H9 (cell line): ENCODE measurements around the gene NHLH1. TPM values are rescaled to one million over a fixed set of nuclear protein-coding genes. Genes with fewer than 3 reads are reported as not detected.
A peak's percentile ranks its signal among the peaks of the same experiment; 100 is the strongest.

ENCODE experiments used
- DNase-seq: peaks from one replicate; pipeline ENCODE4 v3.0.0-alpha.2; 2017
- H2AFZ ChIP-seq: one replicate; pipeline ENCODE4 v1.6.1; 2013; ENCODE audit warnings: mild to moderate bottlenecking, low read length, control low read depth, moderate library complexity
- H2AK5ac ChIP-seq: 2 replicates; pipeline ENCODE4 v1.6.1; 2013; ENCODE audit warnings: low read length, control low read depth, mixed read lengths; ENCODE audit not compliant: insufficient read length
- H2BK120ac ChIP-seq: one replicate; pipeline ENCODE4 v1.6.1; 2013; ENCODE audit warnings: low read depth, mild to moderate bottlenecking, low read length, control low read depth, inconsistent platforms; ENCODE audit not compliant: poor library complexity, severe bottlenecking
- H2BK12ac ChIP-seq: 2 replicates; pipeline ENCODE4 v1.6.1; 2013; ENCODE audit warnings: low read length, control low read depth, mixed read lengths, low read depth; ENCODE audit not compliant: insufficient read length
- H2BK15ac ChIP-seq: 2 replicates; pipeline ENCODE4 v1.6.1; 2013; ENCODE audit warnings: low read depth, low read length, control low read depth
- H2BK20ac ChIP-seq: one replicate; pipeline ENCODE4 v1.6.1; 2013; ENCODE audit warnings: low read depth, mild to moderate bottlenecking, low read length, control low read depth, inconsistent platforms; ENCODE audit not compliant: poor library complexity, severe bottlenecking
- H2BK5ac ChIP-seq: 2 replicates; pipeline ENCODE4 v1.6.1; 2013; ENCODE audit warnings: low read length, control low read depth, mixed read lengths; ENCODE audit not compliant: insufficient read length
- H3K14ac ChIP-seq: 2 replicates; pipeline ENCODE4 v1.6.1; 2013; ENCODE audit warnings: low read length, control low read depth; ENCODE audit not compliant: insufficient read depth
- H3K18ac ChIP-seq: 2 replicates; pipeline ENCODE4 v1.6.1; 2013; ENCODE audit warnings: low read depth, mild to moderate bottlenecking, mixed read lengths, low read length, control low read depth; ENCODE audit not compliant: insufficient read length
- H3K23ac ChIP-seq: 2 replicates; pipeline ENCODE4 v1.6.1; 2013; ENCODE audit warnings: low read length, control low read depth, mixed read lengths, low read depth; ENCODE audit not compliant: insufficient read length
- H3K23me2 ChIP-seq: 2 replicates; pipeline ENCODE4 v1.6.1; 2013; ENCODE audit warnings: low read depth, mild to moderate bottlenecking, mixed read lengths, low read length, control low read depth; ENCODE audit not compliant: insufficient read length, poor library complexity, severe bottlenecking
- H3K27ac ChIP-seq: 2 replicates; pipeline ENCODE4 v1.5.1; 2013; ENCODE audit warnings: low read length, control low read depth, mixed read lengths, low read depth; ENCODE audit not compliant: insufficient read length
- H3K27me3 ChIP-seq: 2 replicates; pipeline ENCODE4 v1.6.1; 2013; ENCODE audit warnings: low read length, control low read depth, inconsistent platforms; ENCODE audit not compliant: insufficient read depth
- H3K4ac ChIP-seq: 2 replicates; pipeline ENCODE4 v1.6.1; 2013; ENCODE audit warnings: low read depth, mild to moderate bottlenecking, control low read depth, inconsistent platforms, low read length, moderate library complexity
- H3K4me1 ChIP-seq: 2 replicates; pipeline ENCODE4 v1.6.1; 2013; ENCODE audit warnings: low read length, control low read depth, inconsistent platforms; ENCODE audit not compliant: insufficient read depth
- H3K4me2 ChIP-seq: 2 replicates; pipeline ENCODE4 v1.6.1; 2013; ENCODE audit warnings: low read length, control low read depth, mixed read lengths; ENCODE audit not compliant: insufficient read length, insufficient read depth
- H3K56ac ChIP-seq: 2 replicates; pipeline ENCODE4 v1.6.1; 2013; ENCODE audit warnings: low read depth, mild to moderate bottlenecking, mixed read lengths, low read length, control low read depth; ENCODE audit not compliant: insufficient read length
- H3K79me1 ChIP-seq: 2 replicates; pipeline ENCODE4 v1.6.1; 2013; ENCODE audit warnings: low read depth, mild to moderate bottlenecking, moderate library complexity, low read length, control low read depth, inconsistent platforms; ENCODE audit not compliant: insufficient read depth, poor library complexity, severe bottlenecking
- H3K79me2 ChIP-seq: 2 replicates; pipeline ENCODE4 v1.6.1; 2013; ENCODE audit warnings: low read length, control low read depth, inconsistent platforms; ENCODE audit not compliant: insufficient read depth
- H3K9ac ChIP-seq: 2 replicates; pipeline ENCODE4 v1.6.1; 2013; ENCODE audit warnings: low read length, control low read depth, mixed read lengths; ENCODE audit not compliant: insufficient read length; ENCODE audit errors: extremely low read depth
- H3K9me3 ChIP-seq: one replicate; pipeline ENCODE4 v1.6.1; 2013; ENCODE audit warnings: low read depth, low read length, inconsistent platforms; ENCODE audit not compliant: control insufficient read depth
- H3T11ph ChIP-seq: one replicate; pipeline ENCODE4 v1.6.1; 2013; ENCODE audit warnings: mild to moderate bottlenecking, low read length, control low read depth, inconsistent platforms
- H4K20me1 ChIP-seq: one replicate; pipeline ENCODE4 v1.6.1; 2013; ENCODE audit not compliant: control insufficient read depth, insufficient read length, insufficient read depth
- H4K5ac ChIP-seq: 2 replicates; pipeline ENCODE4 v1.6.1; 2013; ENCODE audit warnings: low read depth, mild to moderate bottlenecking, mixed read lengths, low read length, control low read depth; ENCODE audit not compliant: insufficient read length
- H4K8ac ChIP-seq: replicated peaks from 2 replicates; pipeline ENCODE4 v1.6.1; 2013; ENCODE audit warnings: low read length, control low read depth, mixed read lengths, low read depth; ENCODE audit not compliant: insufficient read length
- H4K91ac ChIP-seq: 2 replicates; pipeline ENCODE4 v1.6.1; 2013; ENCODE audit warnings: low read depth, mild to moderate bottlenecking, moderate library complexity, mixed read lengths, low read length, control low read depth; ENCODE audit not compliant: insufficient read length
- H3K27ac Mint-ChIP-seq, 3 experiments: 2 replicates in 2 of 3; 3 replicates in 1 of 3; pipeline ENCODE4 v1.8.0; 2020 to 2021; ENCODE audit warnings: mixed read lengths in 3 of 3, mild to moderate bottlenecking in 1 of 3, moderate library complexity in 1 of 3
- H3K27me3 Mint-ChIP-seq: 2 replicates; pipeline ENCODE4 v1.8.0; 2021; ENCODE audit warnings: low read depth, mild to moderate bottlenecking, moderate library complexity, mixed read lengths
- H3K36me3 Mint-ChIP-seq, 3 experiments: 2 replicates in 2 of 3; 3 replicates in 1 of 3; pipeline ENCODE4 v1.8.0; 2020 to 2021; ENCODE audit warnings: low read depth in 3 of 3, mixed read lengths in 3 of 3; ENCODE audit not compliant: insufficient read depth in 1 of 3
- H3K4me1 Mint-ChIP-seq, 2 experiments: 2 replicates each; pipeline ENCODE4 v1.8.0; 2020; ENCODE audit warnings: mixed read lengths in 2 of 2
- H3K4me3 Mint-ChIP-seq, 2 experiments: 2 replicates in 1 of 2; 3 replicates in 1 of 2; pipeline ENCODE4 v1.8.0; 2020 to 2021; ENCODE audit warnings: mild to moderate bottlenecking in 2 of 2, mixed read lengths in 2 of 2, moderate library complexity in 1 of 2
- H3K9me3 Mint-ChIP-seq, 2 experiments: 2 replicates in 1 of 2; 3 replicates in 1 of 2; pipeline ENCODE4 v1.8.0; 2020; ENCODE audit warnings: mild to moderate bottlenecking in 2 of 2, mixed read lengths in 2 of 2, moderate library complexity in 1 of 2
- WGBS: extraction: QIAGEN DNeasy Blood & Tissue Kit; methylation state at CpG from one replicate; pipeline ENCODE4 v1.1.7; 2013; ENCODE audit warnings: missing lambda C conversion rate, low lambda C conversion rate, mixed read lengths; ENCODE audit not compliant: insufficient read length; ENCODE audit errors: extremely low coverage; 5-methylcytosine and 5-hydroxymethylcytosine counted together
- total RNA-seq: library from RNA; stranded (reverse); gene quantifications from 2 replicates; pipeline ENCODE4 v1.2.1, GENCODE V29; 2021
- TF ChIP-seq, protein P1 (sequence below): fragments of 200-600 bp; sonication (generic); conservative IDR thresholded peaks from 3 replicates; pipeline ENCODE4 v1.8.0; 2021; ENCODE audit warnings: antibody characterized with exemption, mild to moderate bottlenecking

NHLH1 gene
- total RNA-seq, 1 experiment from 2014 or later: 1.5 TPM

GRCh38 chr1:160376525-160377131 lies 9.8 kb downstream of the NHLH1 start:
- H2BK120ac ChIP-seq: no peak overlapping the region
- H3K4ac ChIP-seq: no peak overlapping the region
- H4K20me1 ChIP-seq: no peaks in the 10 kb centered on the region
- H2AFZ ChIP-seq: no peak overlapping the region
- no peak overlapping the region for H3K56ac ChIP-seq
- Mint-ChIP-seq H3K36me3 (no peaks in the 10 kb centered on the region), H3K27ac (peak overlapping the region in 1 of 3 experiments; percentile 97; a peak in 2 of 7 replicates), H3K9me3 (no peaks in the 10 kb centered on the region; a peak in 1 of 5 replicates), H3K4me3 (peak overlapping the region; percentile 44 to 61; a peak in 3 of 5 replicates), H3K27me3 (no peaks in the 10 kb centered on the region), H3K4me1 (peaks cover 42 to 47% of the 10 kb centered on the region in 2 experiments)
- no CpG with 5 or more reads among the region's 5 CpGs for WGBS
- no peak overlapping the region for H3K27ac ChIP-seq
- no peak overlapping the region for H4K5ac ChIP-seq
- peaks cover 20% of the 10 kb centered on the region for H3K4me1 ChIP-seq
- no peak overlapping the region for H4K91ac ChIP-seq
- DNase-seq: peak; percentile 73
- no peak overlapping the region for H2BK5ac ChIP-seq
- no peaks in the 10 kb centered on the region for H3K79me1 ChIP-seq
- TF ChIP-seq, protein P1, sequence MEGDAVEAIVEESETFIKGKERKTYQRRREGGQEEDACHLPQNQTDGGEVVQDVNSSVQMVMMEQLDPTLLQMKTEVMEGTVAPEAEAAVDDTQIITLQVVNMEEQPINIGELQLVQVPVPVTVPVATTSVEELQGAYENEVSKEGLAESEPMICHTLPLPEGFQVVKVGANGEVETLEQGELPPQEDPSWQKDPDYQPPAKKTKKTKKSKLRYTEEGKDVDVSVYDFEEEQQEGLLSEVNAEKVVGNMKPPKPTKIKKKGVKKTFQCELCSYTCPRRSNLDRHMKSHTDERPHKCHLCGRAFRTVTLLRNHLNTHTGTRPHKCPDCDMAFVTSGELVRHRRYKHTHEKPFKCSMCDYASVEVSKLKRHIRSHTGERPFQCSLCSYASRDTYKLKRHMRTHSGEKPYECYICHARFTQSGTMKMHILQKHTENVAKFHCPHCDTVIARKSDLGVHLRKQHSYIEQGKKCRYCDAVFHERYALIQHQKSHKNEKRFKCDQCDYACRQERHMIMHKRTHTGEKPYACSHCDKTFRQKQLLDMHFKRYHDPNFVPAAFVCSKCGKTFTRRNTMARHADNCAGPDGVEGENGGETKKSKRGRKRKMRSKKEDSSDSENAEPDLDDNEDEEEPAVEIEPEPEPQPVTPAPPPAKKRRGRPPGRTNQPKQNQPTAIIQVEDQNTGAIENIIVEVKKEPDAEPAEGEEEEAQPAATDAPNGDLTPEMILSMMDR: peak; percentile 98
- H2BK20ac ChIP-seq: no peak overlapping the region
- H2BK15ac ChIP-seq: no peak overlapping the region
- no peaks in the 10 kb centered on the region for H3K27me3 ChIP-seq
- no peak overlapping the region for H2AK5ac ChIP-seq
- peak overlapping the region; percentile 34; the same call in 1 of the 2 replicates for H3K14ac ChIP-seq
- no peaks in the 10 kb centered on the region for H3K9me3 ChIP-seq
- no peak overlapping the region for H3K9ac ChIP-seq
- no peak overlapping the region for H3K23ac ChIP-seq
- no peak overlapping the region for H2BK12ac ChIP-seq
- H3T11ph ChIP-seq: no peak overlapping the region
- no peaks in the 10 kb centered on the region for H3K79me2 ChIP-seq
- no peak overlapping the region for H3K18ac ChIP-seq
- no peak overlapping the region for H4K8ac ChIP-seq
- peak overlapping the region; percentile 3 for H3K4me2 ChIP-seq
- H3K23me2 ChIP-seq: peaks cover 7% of the 10 kb centered on the region
